SK-MEL-5 (cell line): ENCODE results near the gene CAMTA1. TPM values are rescaled to one million over a fixed set of nuclear protein-coding genes. Genes with fewer than 3 reads are reported as not detected.

Experiments used
- DNase-seq: peaks from one replicate; pipeline ENCODE4 v3.0.0-alpha.2; 2016; ENCODE audit warnings: low read depth, low spot score
- in situ Hi-C: cut with HindIII; loops from 2 replicates; pipeline ENCODE4 v1.10.0; 2016; ENCODE audit warnings: low sequenced_read_pairs, high pct_unique_total_duplicates, low pct_unique_long_range_greater_than_20kb
- total RNA-seq: library from RNA; depleted of rRNA; stranded (reverse); fragments of >200 nt; shearing (Covaris generic); gene quantifications from 2 replicates; pipeline ENCODE4 v1.2.3, GENCODE V29; 2014

Gene CAMTA1
- total RNA-seq, 1 experiment from 2014 or later = 47.4 TPM

DNA sequence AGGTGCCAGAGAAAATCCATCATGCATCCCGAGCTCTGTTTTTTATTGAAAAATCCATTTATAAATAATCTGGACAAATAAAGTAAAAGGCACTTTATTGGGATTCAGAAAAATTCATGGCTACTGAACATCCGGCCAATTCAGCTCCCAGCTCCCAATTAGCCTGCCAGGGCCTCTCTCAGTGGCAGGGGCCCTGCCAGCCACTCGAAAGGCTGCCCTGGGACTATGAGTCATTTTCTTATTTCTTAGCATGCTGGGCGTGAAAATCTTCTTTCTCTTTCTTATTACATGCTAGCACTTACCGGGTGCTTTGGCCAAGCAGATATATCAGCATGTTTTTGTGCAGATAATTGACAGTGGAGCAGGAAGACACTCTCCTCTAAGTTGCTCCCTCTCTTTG, 283.3 kb downstream of the CAMTA1 start:
- no peak for DNase-seq
- in situ Hi-C loops = no loop called here

DNA sequence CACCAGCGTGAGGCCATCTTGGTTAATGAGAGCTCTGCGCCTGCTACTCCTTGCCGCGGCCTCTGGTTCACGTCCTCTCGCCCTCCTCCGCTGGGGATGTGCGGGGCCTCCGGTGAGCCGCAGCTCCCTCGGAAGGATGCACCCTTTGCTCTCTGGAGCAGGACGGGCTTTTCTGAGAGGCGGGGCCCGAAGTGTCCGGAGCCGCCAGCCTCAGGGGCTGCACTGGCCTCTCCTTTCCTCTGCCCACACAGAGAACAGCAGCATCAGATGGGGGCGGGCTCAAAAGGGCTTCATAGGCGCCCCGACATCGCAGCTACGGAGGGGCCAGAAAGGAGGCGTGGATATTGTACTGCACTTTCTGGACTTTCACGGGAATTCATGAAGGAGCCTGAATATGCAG, 284.7 kb downstream of the CAMTA1 start:
- in situ Hi-C loops = no loop called here

DNA sequence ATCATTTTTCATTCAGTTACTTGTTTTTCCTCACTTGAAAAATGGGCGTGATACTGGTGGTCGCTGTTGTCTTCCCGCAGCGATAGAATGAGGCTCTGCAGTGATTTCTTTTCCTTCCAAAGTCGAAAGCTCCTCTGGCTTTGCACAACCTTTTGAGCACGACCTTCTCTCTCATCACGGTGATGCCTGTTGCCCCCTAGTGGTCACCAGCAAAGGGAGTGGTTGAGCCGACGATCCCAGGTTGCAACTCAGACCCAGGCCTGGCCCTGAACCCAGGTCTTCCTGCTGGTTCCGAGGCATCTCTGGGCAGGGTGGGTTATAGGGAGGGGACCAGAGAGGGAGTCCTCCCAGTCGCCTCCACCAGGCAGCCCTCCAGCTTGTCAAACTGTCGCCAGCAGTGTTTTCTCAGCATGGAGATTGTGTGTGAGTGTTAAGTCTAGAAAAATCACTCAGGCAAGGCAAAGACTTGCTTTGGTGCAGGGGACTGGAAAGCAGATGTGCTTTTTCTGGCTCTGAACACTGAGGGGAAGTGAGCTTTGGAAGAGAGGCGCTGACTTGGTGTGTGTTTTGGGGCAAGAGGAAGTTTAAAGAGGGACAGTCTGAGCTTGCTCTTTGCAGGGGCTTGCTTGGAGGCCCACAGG, 285.3 kb downstream of the CAMTA1 start:
- DNase-seq = peak; percentile 73
- in situ Hi-C loops = no loop called here

More for the DNA sequence above, 284.7 kb downstream of the CAMTA1 start:
- DNase-seq = no peak

DNA sequence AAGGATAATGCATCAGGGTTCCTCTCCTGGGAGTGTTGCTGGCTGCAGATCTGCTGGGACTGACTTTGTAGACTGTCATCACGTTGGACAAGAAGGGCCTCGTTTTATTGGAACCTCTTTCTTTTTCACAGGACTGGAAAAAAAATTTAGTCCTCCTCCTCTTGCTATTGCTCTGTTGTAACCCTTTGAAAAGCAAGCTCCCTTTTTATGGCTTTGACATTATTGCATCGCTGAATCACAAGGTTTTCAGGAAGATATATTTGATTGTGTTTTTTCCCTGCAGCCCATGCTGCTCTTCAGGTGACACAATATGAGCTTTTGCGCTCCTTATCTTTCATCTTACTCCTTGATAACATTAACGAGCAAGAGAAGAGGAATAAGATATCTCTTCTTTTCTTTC, 290.9 kb downstream of the CAMTA1 start:
- in situ Hi-C loops = no loop called here
- DNase-seq = no peak

DNA sequence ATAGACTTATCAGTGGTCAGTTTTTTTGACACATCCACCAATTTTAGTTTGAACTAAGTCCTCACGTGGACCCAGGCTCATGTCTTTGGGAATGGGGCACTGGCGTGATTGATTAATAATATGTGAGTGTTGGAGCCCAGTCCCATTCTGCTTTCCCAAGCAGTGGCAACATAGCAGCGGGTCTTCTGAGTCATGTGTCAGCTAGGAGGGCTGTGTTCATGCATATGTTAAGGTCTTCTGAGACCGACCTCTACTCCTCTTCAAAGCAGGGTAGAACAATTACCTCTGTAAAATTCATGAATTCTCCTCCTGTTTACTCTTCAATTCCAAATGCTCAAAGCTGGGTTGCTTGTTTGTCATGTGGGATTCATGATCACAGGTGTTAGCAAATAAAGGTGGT, 291.3 kb downstream of the CAMTA1 start:
- no peak for DNase-seq
- in situ Hi-C loops = no loop called here

DNA sequence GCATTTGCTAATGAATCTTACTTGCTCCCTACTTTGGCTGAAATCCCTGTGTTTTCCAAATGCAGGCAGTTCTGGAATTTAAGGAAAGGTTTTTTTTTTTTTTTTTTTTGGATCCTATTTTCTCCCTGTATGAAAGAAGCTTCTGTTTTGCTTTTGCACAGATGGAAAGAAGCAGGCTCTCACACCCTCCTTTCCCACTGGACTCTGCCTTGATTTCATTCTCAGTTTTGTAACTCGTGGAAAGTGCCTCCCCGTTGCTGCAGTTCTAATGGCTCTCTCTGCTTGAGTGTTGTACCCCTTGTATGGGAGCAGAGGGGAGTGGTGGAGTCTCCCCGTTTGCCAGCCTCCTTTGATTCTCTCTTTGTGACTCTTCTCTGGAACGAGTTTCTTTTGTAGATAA, 291.9 kb downstream of the CAMTA1 start:
- DNase-seq = no peak
- in situ Hi-C loops = no loop called here

DNA sequence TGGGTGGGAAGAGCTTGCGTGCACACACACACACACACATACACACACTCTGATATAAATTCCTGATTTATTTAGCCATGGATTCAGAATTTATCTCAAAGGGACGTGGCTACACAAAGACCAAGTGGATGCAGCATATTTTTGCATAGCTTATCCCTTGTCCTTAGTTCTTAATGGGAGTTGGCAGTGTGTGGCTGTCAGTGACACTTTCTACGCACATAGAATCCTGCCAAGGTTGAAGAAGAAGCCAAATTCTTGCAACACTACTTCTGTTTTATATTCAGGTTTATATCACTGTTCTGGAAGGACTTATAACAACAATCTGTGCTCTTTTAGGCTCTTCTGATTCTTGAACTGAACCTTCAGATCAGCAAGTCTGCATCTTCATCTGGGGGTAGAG, 292.7 kb downstream of the CAMTA1 start:
- DNase-seq = no peak
- in situ Hi-C loops = no loop called here

DNA sequence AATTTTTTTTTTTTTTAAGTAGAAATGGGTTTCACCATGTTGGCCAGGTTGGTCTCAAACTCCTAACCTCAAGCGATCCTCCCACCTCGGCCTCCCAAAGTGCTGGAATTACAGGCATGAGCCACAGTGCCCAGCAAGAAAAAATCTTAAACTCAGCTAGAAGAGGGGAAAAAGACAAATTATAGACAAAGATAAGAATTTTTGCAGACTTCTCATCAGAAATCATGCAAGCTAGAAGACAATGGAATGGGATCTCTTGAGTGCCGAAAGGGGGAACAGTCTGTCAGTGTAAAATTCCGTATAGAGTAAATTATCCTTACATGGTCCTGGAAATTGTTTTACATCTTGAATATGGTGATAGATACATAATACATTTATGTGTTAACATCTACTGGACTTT, 294.4 kb downstream of the CAMTA1 start:
- in situ Hi-C loops = no loop called here
- no peak for DNase-seq

DNA sequence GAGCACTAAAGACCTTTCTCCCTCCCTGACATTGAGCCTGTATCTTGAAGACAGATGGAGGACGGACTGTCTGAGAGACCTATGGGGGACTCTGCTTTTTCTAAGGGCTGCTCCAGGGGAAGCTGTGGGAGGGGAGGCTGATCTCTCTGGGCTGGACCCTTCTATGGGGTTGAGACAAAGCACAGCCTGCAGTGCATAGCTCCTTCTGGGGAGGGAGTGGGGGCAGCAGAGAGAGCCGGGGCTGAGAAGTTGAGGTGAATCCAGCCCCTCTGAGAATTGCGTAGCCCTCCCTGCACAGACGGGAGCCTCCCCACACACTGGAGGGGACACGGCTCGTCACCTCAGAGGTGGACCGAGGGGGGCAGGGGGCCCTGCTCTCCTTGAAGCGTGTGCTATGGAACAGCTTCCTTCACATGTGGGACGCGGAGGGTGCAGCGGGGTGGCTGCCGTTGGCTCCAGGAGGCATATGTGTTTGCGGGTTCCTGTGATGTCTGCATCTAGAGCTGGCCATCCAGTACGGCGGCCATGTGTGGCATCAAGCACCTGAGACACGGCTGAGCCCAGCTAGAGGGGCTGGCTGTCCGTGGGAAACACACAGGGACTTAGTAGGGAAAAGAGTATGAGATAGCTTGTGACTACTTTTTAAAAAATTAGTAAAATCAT, 299.1 kb downstream of the CAMTA1 start:
- in situ Hi-C loops = no loop called here
- no peak for DNase-seq

DNA sequence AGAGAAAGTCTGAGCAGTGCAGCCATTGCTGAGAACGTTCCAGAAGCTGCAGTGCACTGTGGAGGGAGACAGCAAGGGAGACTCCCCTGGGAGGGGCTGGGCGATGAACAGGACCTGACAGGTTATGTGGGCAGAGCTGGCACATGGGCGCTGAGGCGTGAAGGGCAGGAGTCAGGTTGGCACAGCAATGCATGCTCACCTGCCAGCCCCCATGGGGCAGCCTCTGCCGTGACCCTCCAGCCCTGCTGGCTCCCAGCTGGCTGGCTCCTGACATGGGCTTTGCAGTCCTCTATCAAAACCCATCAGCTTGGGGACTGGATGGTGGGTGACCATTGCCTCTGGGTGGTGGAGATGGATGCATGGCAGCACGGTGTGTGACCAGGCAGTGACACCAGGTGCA, 300.3 kb downstream of the CAMTA1 start:
- no peak for DNase-seq
- in situ Hi-C loops = no loop called here

DNA sequence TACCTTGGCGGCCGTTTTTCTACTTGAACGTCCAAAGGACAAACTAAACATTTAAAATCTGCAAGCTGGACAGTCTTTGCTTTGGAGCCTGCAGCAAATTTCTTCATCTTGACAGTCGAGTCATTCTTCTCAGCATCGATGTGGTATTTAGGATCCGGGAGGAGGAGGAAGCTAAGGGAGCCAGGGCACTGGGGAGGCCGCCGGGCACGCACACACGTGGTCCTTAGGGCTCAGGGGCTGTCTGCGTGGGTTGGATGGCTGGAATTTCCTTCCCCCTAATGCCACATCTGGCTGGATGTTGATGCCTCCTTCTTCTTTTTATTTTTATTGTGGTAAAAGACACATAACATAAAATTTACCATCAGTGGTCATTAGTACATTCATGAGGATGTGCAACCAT, 300.9 kb downstream of the CAMTA1 start:
- no peak for DNase-seq
- in situ Hi-C loops = no loop called here

DNA sequence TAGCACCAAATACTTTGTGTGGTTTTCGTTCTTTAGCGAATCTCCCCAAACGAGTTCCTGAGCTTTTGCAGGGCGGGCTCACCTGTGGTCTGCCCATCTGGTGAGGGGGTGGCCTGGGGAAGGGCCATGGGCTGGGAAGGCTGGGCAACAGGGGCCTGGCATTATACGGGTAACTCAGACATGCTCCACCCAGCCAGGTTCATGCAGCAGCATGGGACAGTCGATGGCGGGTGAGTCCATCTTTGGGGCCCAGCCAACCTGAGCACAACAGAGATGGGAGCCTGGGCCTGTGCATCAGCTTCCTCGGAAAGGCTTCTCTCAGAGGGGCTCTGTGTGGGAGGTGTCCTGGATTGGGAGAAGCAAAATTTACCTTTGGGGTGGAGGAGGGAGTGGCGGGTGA, 302.6 kb downstream of the CAMTA1 start:
- DNase-seq = no peak
- in situ Hi-C loops = no loop called here

DNA sequence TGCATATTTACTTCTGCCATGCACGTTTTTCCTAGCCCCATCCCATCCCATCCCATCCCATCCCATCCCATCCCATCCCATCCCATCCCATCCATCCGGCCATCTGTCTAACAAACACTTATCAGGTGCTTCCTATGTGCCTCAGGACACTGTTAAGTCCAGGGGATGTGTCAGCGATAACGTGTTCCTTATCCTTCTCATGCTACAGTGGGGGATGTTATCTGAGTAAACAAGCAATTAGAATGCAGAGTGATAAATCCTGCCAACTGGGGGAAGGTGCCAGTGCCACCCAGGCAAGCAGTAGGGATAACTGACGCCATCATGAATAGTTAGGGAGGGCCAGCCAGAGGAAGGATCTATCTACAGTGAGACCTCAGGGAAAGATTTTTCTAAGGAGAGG, 304.2 kb downstream of the CAMTA1 start:
- DNase-seq = no peak
- in situ Hi-C loops = no loop called here

DNA sequence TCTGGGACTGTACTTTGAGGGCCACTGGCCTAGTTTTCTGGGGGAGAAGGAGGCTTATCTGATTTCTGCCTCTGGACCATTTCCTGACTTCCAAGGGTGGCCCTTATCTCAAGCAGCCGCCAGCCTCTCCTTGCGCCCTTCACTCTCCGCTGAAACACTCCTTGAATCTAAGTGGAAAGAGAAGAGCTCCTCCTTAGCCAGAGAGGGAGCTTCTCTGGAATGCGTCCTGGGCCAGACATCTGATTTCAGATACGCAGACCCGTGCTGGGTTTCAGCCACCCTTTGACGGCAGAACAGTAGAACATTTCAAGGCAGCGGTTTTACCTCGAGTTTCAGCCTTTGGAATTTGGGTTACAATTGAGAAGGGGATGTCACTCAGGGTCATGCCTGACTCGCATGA, 308.0 kb downstream of the CAMTA1 start:
- peak; percentile 37 for DNase-seq
- in situ Hi-C loops = no loop called here

DNA sequence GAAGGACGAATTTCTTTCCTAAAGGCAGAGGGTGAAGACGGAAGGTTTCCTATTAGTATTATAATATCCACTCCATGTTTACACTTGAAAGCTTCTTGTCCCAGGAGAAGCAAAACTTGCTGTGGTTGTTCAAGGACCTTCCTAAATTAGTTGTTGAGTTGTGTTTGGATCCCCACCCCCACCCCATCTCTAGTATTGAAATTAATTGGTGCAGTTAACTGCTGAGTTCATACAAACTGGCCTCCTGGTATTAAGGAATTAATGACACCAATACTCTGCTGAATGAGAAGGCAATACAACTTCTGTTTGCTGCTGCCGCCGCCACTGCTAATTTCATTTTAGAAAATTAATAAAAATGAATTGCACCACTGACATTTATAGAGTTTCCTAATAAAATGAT, 308.8 kb downstream of the CAMTA1 start:
- in situ Hi-C loops = no loop called here
- DNase-seq = no peak

DNA sequence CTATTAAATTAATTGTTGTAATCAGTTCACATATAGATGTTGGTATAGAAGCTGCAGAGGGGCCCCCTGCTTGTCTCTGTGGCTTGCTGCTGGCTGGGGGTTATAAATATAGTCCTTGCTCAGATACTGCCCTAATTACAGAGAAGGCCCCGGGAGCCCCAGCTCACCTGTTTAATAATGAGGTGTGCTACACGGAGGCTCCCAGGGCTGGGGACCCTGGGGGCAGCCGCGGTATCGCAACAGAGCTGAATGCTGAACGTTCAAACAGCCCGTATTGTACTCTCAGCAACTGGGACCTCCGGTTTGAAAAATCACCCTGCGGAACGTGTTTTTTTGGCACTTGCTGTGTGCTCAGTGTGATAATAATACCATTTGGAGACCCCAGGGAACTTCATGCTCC, 309.3 kb downstream of the CAMTA1 start:
- DNase-seq = no peak
- in situ Hi-C loops = no loop called here

DNA sequence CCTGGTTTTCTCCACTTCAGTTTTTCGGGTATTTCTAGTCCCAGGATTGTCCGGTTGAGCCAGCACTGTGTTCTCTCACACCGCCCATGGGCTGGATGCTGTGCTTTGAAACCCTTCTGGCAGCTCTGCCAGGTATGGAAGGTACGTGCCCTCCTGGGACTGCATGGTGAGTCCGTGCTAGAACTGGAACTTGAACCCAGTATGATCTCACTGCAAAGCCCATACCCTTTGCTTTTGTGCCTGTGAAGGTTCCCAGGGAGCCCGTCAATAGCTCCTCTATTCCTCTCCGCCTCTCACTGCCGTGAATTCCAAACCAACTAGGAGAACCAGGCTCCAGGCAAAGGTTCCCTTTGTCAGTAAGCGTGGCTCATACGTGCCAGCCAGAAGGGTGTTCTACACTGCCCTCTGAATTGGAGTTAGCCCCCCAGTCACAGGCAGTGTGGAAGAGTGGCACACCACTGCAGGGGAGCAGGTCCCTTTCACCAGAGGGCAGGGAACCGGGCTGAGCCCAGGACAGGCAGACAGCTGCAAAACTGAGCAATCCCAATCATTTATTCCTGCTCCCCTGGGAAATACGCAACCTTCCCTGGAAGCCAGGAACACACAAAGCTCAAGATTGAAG, 310.2 kb downstream of the CAMTA1 start:
- in situ Hi-C loops = no loop called here
- DNase-seq = peak; percentile 23

DNA sequence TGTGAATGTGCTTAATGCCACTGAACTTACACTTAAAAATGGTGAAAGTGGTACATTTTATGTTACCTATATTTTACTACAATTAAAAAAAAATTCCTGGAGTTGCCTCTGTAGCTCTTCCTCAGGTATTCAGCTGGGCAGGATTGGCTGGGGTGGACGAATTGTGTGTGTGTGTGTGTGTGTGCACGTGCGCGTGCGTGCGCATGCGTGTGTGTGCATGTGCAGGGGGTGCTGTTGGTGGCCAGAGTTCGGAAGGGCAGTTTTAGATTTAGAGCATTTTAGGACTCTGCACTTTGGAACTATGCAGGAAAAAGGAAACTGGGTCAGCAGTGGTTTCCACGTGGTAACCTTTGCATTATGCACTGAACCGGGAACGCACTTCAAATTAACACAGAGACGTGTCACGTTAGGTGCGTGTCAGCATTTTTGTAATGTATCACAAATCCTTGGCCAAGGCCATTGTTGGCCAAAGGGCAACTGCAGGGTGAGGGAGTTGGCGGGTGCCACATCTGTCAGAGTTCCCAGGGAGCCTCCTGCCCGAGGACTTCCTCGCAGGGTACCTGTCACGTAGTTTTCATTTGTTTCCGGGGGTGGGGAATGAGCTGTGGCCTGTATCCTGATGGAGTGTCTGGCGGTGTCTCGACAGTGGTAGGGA, 312.8 kb downstream of the CAMTA1 start:
- no peak for DNase-seq
- in situ Hi-C loops = no loop called here

DNA sequence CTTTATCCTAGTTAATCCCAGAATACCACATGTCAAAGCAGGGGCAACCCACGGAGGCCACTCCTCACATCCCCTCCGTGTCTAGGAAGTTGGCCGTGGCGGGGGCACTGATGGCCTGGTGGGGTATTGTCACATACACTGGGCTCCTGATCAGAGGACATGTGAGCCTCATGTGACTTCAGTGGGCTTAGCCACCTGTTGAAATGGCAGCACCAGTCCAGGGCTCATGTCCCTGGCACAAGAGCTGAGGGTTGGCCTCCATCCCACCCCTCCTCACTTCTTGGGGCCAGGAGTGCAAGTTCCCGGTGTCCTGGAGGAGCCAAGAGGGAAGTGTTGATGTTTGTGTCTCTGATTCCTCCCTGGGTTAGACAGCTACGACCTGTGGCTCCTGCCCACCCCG, 313.4 kb downstream of the CAMTA1 start:
- DNase-seq = no peak
- in situ Hi-C loops = no loop called here
